Neural progenitor cell (in vitro differentiated cells): ENCODE data around the gene C11orf52. TPM values are rescaled to one million over a fixed set of nuclear protein-coding genes. Genes with fewer than 3 reads are reported as not detected.

Experiments used
- DNase-seq: peaks from one replicate; pipeline ENCODE4 v3.0.0-alpha.2; 2016; ENCODE audit warnings: low spot score
- H2AFZ ChIP-seq: fragments of 200-600 bp; sonication (generic); replicated peaks from 2 replicates; pipeline ENCODE4 v1.6.1; 2016; ENCODE audit warnings: antibody characterized with exemption
- H3F3A ChIP-seq: fragments of 200-600 bp; sonication (generic); 2 replicates; pipeline ENCODE4 v1.6.1; 2016; ENCODE audit warnings: antibody characterized with exemption, low read depth
- H3K27ac ChIP-seq: fragments of 200-600 bp; sonication (generic); 2 replicates; pipeline ENCODE4 v1.5.1; 2016; ENCODE audit warnings: mild to moderate bottlenecking
- H3K27me3 ChIP-seq: fragments of 200-600 bp; sonication (generic); 2 replicates; pipeline ENCODE4 v1.6.1; 2016; ENCODE audit warnings: mild to moderate bottlenecking, moderate library complexity
- H3K36me3 ChIP-seq: fragments of 200-600 bp; sonication (generic); 2 replicates; pipeline ENCODE4 v1.5.1; 2016
- H3K4me1 ChIP-seq: fragments of 200-600 bp; sonication (generic); 2 replicates; pipeline ENCODE4 v1.6.1; 2016; ENCODE audit warnings: mixed run types
- H3K4me2 ChIP-seq: fragments of 200-600 bp; sonication (generic); 2 replicates; pipeline ENCODE4 v1.6.1; 2016
- H3K4me3 ChIP-seq: fragments of 200-600 bp; sonication (generic); 2 replicates; pipeline ENCODE4 v1.5.1; 2016
- H3K79me2 ChIP-seq: fragments of 200-600 bp; sonication (generic); 2 replicates; pipeline ENCODE4 v1.6.1; 2016; ENCODE audit warnings: low read depth
- H3K9ac ChIP-seq: fragments of 200-600 bp; sonication (generic); 2 replicates; pipeline ENCODE4 v1.6.1; 2016
- H3K9me3 ChIP-seq: fragments of 200-600 bp; sonication (generic); 2 replicates; pipeline ENCODE4 v1.5.1; 2016; ENCODE audit warnings: low read depth
- H4K20me1 ChIP-seq: fragments of 200-600 bp; sonication (generic); 2 replicates; pipeline ENCODE4 v1.6.1; 2016; ENCODE audit warnings: low read depth
- H3K27ac Mint-ChIP-seq: 3 replicates; pipeline ENCODE4 v1.8.0; 2021; ENCODE audit warnings: mixed read lengths
- H3K27me3 Mint-ChIP-seq: 2 replicates; pipeline ENCODE4 v1.8.0; 2022; ENCODE audit warnings: low read depth, mild to moderate bottlenecking, inconsistent platforms, moderate library complexity, mixed read lengths; ENCODE audit not compliant: insufficient read depth
- H3K36me3 Mint-ChIP-seq: 3 replicates; pipeline ENCODE4 v1.8.0; 2021; ENCODE audit warnings: mixed read lengths
- H3K4me1 Mint-ChIP-seq: 3 replicates; pipeline ENCODE4 v1.8.0; 2021; ENCODE audit warnings: mixed read lengths
- H3K4me3 Mint-ChIP-seq: 3 replicates; pipeline ENCODE4 v1.8.0; 2021; ENCODE audit warnings: mild to moderate bottlenecking, moderate library complexity, mixed read lengths
- H3K9me3 Mint-ChIP-seq: 3 replicates; pipeline ENCODE4 v1.8.0; 2020; ENCODE audit warnings: mixed read lengths
- CTCF ChIP-seq: fragments of 200-600 bp; sonication (generic); IDR thresholded peaks from 2 replicates; pipeline ENCODE4 v1.5.1; 2017; ENCODE audit warnings: antibody characterized with exemption, mild to moderate bottlenecking
- EZH2 ChIP-seq: fragments of 200-600 bp; sonication (generic); IDR thresholded peaks from 2 replicates; pipeline ENCODE4 v1.6.1; 2017; ENCODE audit warnings: antibody characterized with exemption, mild to moderate bottlenecking, moderate library complexity
- EZH2phosphoT487 ChIP-seq: fragments of 200-600 bp; sonication (generic); IDR thresholded peaks from 2 replicates; pipeline ENCODE4 v1.6.1; 2017; ENCODE audit warnings: antibody characterized with exemption
- total RNA-seq: library from RNA; depleted of rRNA; stranded (reverse); fragments of >200 nt; gene quantifications from 2 replicates; pipeline ENCODE4 v1.2.3, GENCODE V29; 2015; ENCODE audit warnings: low replicate concordance

C11orf52 gene
- total RNA-seq, 1 donor from 2014 or later: not detected

GRCh38 chr11:111957663-111958444 lies 39.1 kb downstream of the C11orf52 start:
- Histone ChIP-seq H3K27me3 (no peaks in the 10 kb centered on the region), H2AFZ (no peak overlapping the region), H3K9ac (no peak overlapping the region), H4K20me1 (no peaks in the 10 kb centered on the region), H3K79me2 (no peaks in the 10 kb centered on the region), H3K4me2 (no peak overlapping the region), H3K4me3 (no peak overlapping the region), H3K4me1 (no peaks in the 10 kb centered on the region), H3K36me3 (no peaks in the 10 kb centered on the region), H3K9me3 (no peaks in the 10 kb centered on the region), H3F3A (no peaks in the 10 kb centered on the region), H3K27ac (no peak overlapping the region)
- H3K27ac Mint-ChIP-seq: no peak overlapping the region
- no peak for TF ChIP-seq EZH2
- TF ChIP-seq EZH2phosphoT487: no peak
- no peak for TF ChIP-seq CTCF
- H3K4me1 Mint-ChIP-seq: no peaks in the 10 kb centered on the region
- no peak for DNase-seq
- peaks cover 9% of the 10 kb centered on the region for H3K27me3 Mint-ChIP-seq
- H3K4me3 Mint-ChIP-seq: no peak overlapping the region
- peaks cover 18% of the 10 kb centered on the region for H3K36me3 Mint-ChIP-seq
- H3K9me3 Mint-ChIP-seq: peaks cover 4% of the 10 kb centered on the region

DNA sequence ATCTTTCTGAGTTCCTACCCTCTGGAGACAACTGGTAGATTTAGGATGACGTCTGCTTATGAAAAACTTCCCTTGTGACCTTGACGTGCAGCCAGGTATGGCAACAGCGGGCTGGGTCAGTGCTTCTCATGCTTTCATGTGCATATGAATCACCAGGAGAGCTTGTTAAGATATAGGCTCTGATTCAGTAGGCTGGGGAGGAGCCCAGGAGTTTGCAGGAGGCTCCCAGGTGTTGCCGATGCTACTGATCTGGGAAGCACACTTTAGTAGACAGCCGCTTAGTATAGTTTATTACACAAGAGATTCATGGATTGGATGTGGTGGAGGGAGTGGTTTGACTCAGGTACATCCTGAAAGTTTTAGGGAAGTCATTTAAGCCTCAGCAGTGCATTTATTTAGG lies 42.2 kb downstream of the C11orf52 start:
- Mint-ChIP-seq H3K36me3 (peaks cover 19% of the 10 kb centered on the region), H3K27me3 (peaks cover 9% of the 10 kb centered on the region), H3K9me3 (peaks cover 4% of the 10 kb centered on the region), H3K27ac (no peak overlapping the region), H3K4me3 (no peak overlapping the region), H3K4me1 (peaks cover 5% of the 10 kb centered on the region)
- no peak for TF ChIP-seq EZH2
- TF ChIP-seq CTCF: no peak
- TF ChIP-seq EZH2phosphoT487: no peak
- Histone ChIP-seq H4K20me1 (no peaks in the 10 kb centered on the region), H3K79me2 (no peaks in the 10 kb centered on the region), H3K4me3 (no peak overlapping the region), H3F3A (no peaks in the 10 kb centered on the region), H2AFZ (no peak overlapping the region), H3K9ac (no peak overlapping the region), H3K27ac (no peak overlapping the region), H3K36me3 (no peaks in the 10 kb centered on the region), H3K9me3 (no peaks in the 10 kb centered on the region), H3K4me1 (peaks cover 6% of the 10 kb centered on the region), H3K27me3 (no peaks in the 10 kb centered on the region), H3K4me2 (no peak overlapping the region)
- no peak for DNase-seq

- Histone ChIP-seq H3K9ac (no peak overlapping the region), H3K27me3 (no peaks in the 10 kb centered on the region), H3F3A (no peaks in the 10 kb centered on the region), H3K27ac (no peak overlapping the region), H3K4me2 (no peak overlapping the region), H3K4me3 (no peak overlapping the region), H3K79me2 (no peaks in the 10 kb centered on the region), H3K9me3 (no peaks in the 10 kb centered on the region), H4K20me1 (no peaks in the 10 kb centered on the region), H3K4me1 (peaks cover 6% of the 10 kb centered on the region), H2AFZ (no peak overlapping the region), H3K36me3 (no peaks in the 10 kb centered on the region)
- no peak for DNase-seq
- Mint-ChIP-seq H3K9me3 (peaks cover 4% of the 10 kb centered on the region), H3K27ac (no peak overlapping the region), H3K4me3 (no peak overlapping the region), H3K36me3 (peaks cover 17% of the 10 kb centered on the region), H3K4me1 (peaks cover 5% of the 10 kb centered on the region), H3K27me3 (peaks cover 9% of the 10 kb centered on the region)
- TF ChIP-seq CTCF (no peak), EZH2 (no peak), EZH2phosphoT487 (no peak)
Observed at GRCh38 chr11:111961389-111962300, 42.9 kb downstream of the C11orf52 start.
